CD4-positive, CD25-positive, alpha-beta regulatory T cell (primary cell): ENCODE results near the gene PHLDA1. TPM values are rescaled to one million over a fixed set of nuclear protein-coding genes. Genes with fewer than 3 reads are reported as not detected.

ENCODE experiments used
- ATAC-seq, 2 donors: fragments of 150-1000 bp; cut with Tn5 transposase; one replicate each; pipeline ENCODE4 v1.10.0; 2021; ENCODE audit warnings: low read depth in 2 of 2, moderate number of reproducible peaks in 2 of 2, moderate library complexity in 1 of 2
- DNase-seq, 3 donors: peaks; one replicate each; pipeline versions ENCODE4 v3.0.0 to v3.0.0-alpha.2; 2012 to 2022; ENCODE audit warnings: mixed read lengths in 1 of 3
- H3K27ac ChIP-seq: one replicate; pipeline ENCODE4 v1.7.0; 2013; ENCODE audit warnings: mild to moderate bottlenecking, low read length; ENCODE audit not compliant: insufficient read depth, poor library complexity, severe bottlenecking
- H3K27me3 ChIP-seq: one replicate; pipeline ENCODE4 v1.7.0; 2013; ENCODE audit warnings: low read length; ENCODE audit not compliant: control insufficient read depth, insufficient read depth
- H3K36me3 ChIP-seq: one replicate; pipeline ENCODE4 v1.7.0; 2013; ENCODE audit warnings: mild to moderate bottlenecking, low read length, moderate library complexity; ENCODE audit not compliant: control insufficient read depth, insufficient read depth
- H3K4me1 ChIP-seq: 2 replicates; pipeline ENCODE4 v1.7.0; 2013; ENCODE audit warnings: mild to moderate bottlenecking, low read length; ENCODE audit not compliant: insufficient read depth, control insufficient read depth, poor library complexity, severe bottlenecking
- H3K4me3 ChIP-seq: one replicate; pipeline ENCODE4 v1.7.0; 2013; ENCODE audit warnings: low read depth, mild to moderate bottlenecking, low read length, moderate library complexity
- H3K9me3 ChIP-seq, 2 experiments: 1 replicate in 1 of 2; 2 replicates in 1 of 2; pipeline ENCODE4 v1.7.0; 2013; ENCODE audit warnings: low read length in 2 of 2, mild to moderate bottlenecking in 1 of 2, moderate library complexity in 1 of 2; ENCODE audit not compliant: control insufficient read depth in 2 of 2
- H3K27ac Mint-ChIP-seq, 3 donors: one replicate each; pipeline ENCODE4 v1.8.0; 2020 to 2022; ENCODE audit warnings: mild to moderate bottlenecking in 3 of 3, mixed read lengths in 3 of 3, moderate library complexity in 2 of 3
- H3K27me3 Mint-ChIP-seq: one replicate; pipeline ENCODE4 v1.8.0; 2022; ENCODE audit warnings: mild to moderate bottlenecking, mixed read lengths
- H3K36me3 Mint-ChIP-seq: one replicate; pipeline ENCODE4 v1.8.0; 2020; ENCODE audit warnings: mixed read lengths
- H3K4me1 Mint-ChIP-seq, 4 donors: one replicate each; pipeline ENCODE4 v1.8.0; 2020 to 2022; ENCODE audit warnings: mixed read lengths in 4 of 4, mild to moderate bottlenecking in 1 of 4
- H3K4me3 Mint-ChIP-seq, 4 donors: one replicate each; pipeline ENCODE4 v1.8.0; 2020 to 2022; ENCODE audit warnings: mild to moderate bottlenecking in 4 of 4, mixed read lengths in 4 of 4, moderate library complexity in 3 of 4
- H3K9me3 Mint-ChIP-seq, 7 donors: one replicate each; pipeline ENCODE4 v1.8.0; 2020 to 2022; ENCODE audit warnings: mixed read lengths in 7 of 7, mild to moderate bottlenecking in 3 of 7, moderate library complexity in 2 of 7
- polyA plus RNA-seq, 4 donors: library from polyadenylated mRNA; unstranded; fragments of 300-500 nt; fragmentation: Illumina TruSeq; gene quantifications; one replicate each; pipeline ENCODE4 v1.2.3, GENCODE V29; 2021
- total RNA-seq: library from RNA; stranded (reverse); gene quantifications from one replicate; pipeline ENCODE4 v1.2.3, GENCODE V29; 2022

PHLDA1 gene
- total and polyA plus RNA-seq, 5 donors from 2014 or later: 1.1 to 42.0 (median 1.6) TPM

DNA sequence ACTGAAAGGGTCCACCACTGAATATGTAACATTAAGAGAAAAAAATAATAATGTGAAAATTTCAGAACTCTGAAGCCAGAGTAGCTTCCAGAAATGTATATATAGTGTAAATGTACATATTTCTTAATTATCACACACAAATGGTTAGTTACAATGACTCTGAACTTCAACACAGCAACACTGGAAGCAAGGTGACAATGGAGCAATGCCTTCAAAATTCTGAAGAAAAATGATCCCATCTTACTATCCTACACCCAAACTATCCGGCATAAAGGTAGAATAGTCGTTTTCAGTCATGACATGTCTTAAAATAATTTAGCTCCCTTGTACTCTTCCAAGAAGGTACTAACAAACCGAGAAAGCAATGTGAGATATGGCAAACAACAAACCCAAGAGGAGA, 41.0 kb upstream of the PHLDA1 start:
- H3K36me3 ChIP-seq: peaks cover 29% of the 10 kb centered on the region
- H3K27me3 ChIP-seq: no peaks in the 10 kb centered on the region
- Mint-ChIP-seq H3K27ac (no peak overlapping the region), H3K4me1 (peaks cover 70 to 88% (median 78%) of the 10 kb centered on the region in 4 donors), H3K9me3 (peaks cover 0 to 2% (median 0%) of the 10 kb centered on the region in 7 donors), H3K27me3 (no peaks in the 10 kb centered on the region), H3K36me3 (peaks cover 44% of the 10 kb centered on the region), H3K4me3 (peak overlapping the region in 1 of 4 donors; percentile 13)
- no peak overlapping the region for H3K4me3 ChIP-seq
- ATAC-seq (no peak), DNase-seq (no peak)
- no peak overlapping the region for H3K27ac ChIP-seq
- H3K4me1 ChIP-seq: peaks cover 29% of the 10 kb centered on the region
- H3K9me3 ChIP-seq: no peaks in the 10 kb centered on the region

DNA sequence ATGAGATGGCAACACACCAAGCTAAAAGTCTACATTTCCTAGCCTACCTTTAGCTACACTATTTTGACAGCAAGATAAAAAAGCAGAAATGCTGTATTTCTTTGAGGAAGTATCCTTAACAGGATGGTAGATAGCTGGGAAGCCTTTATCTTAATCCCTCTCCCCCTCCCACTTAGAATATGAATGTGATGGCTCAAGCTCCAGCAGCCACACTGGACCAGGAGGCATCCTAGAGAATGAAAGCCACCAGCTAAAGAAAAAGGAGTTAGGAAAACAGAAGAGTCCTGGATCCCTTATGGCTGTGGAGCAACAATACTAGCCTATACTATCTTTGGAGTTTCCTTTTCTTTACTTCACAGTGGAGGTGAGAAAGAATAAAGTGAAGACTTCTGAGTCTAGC, 37.8 kb upstream of the PHLDA1 start:
- Histone ChIP-seq H3K27ac (no peak overlapping the region), H3K36me3 (peaks cover 61% of the 10 kb centered on the region), H3K4me1 (peaks cover 7% of the 10 kb centered on the region), H3K4me3 (no peak overlapping the region), H3K9me3 (peaks cover 13 to 15% of the 10 kb centered on the region in 2 experiments), H3K27me3 (no peaks in the 10 kb centered on the region)
- peaks cover 1 to 23% (median 9%) of the 10 kb centered on the region in 7 donors for H3K9me3 Mint-ChIP-seq
- no peak for DNase-seq
- H3K27ac Mint-ChIP-seq: peak overlapping the region in 2 of 3 donors; percentile 39 to 80
- no peaks in the 10 kb centered on the region for H3K27me3 Mint-ChIP-seq
- H3K36me3 Mint-ChIP-seq: peaks cover 72% of the 10 kb centered on the region
- ATAC-seq: no peak
- H3K4me3 Mint-ChIP-seq: peak overlapping the region in 1 of 4 donors; percentile 21
- peaks cover 57 to 72% (median 66%) of the 10 kb centered on the region in 4 donors for H3K4me1 Mint-ChIP-seq

DNA sequence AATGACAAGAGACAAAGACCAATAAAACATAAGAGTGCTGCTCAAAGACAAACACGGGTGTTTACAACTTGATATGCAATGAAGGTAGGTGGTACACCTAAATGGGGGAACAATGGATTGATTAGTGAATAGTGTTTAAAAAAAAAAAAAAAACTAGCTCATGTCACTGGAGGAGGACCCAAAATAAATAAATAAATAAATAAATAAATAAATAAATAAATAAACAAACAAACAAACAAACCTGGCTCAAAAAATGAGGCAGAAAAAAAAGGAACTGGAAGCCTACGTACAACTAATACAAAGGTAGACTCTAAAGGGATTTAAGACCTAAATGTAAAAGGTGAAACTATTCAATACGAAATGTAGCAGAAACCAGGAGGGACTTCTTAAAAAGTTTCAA, 34.3 kb upstream of the PHLDA1 start:
- Histone ChIP-seq H3K4me1 (no peaks in the 10 kb centered on the region), H3K36me3 (peaks cover 76% of the 10 kb centered on the region), H3K27ac (no peak overlapping the region), H3K4me3 (no peak overlapping the region), H3K27me3 (no peaks in the 10 kb centered on the region), H3K9me3 (peaks cover 13 to 16% of the 10 kb centered on the region in 2 experiments)
- peaks cover 0 to 23% (median 11%) of the 10 kb centered on the region in 7 donors for H3K9me3 Mint-ChIP-seq
- H3K4me1 Mint-ChIP-seq: peaks cover 41 to 55% (median 55%) of the 10 kb centered on the region in 4 donors
- H3K36me3 Mint-ChIP-seq: peaks cover 70% of the 10 kb centered on the region
- H3K27me3 Mint-ChIP-seq: no peaks in the 10 kb centered on the region
- no peak for DNase-seq
- H3K4me3 Mint-ChIP-seq: no peak overlapping the region
- no peak for ATAC-seq
- no peak overlapping the region for H3K27ac Mint-ChIP-seq

DNA sequence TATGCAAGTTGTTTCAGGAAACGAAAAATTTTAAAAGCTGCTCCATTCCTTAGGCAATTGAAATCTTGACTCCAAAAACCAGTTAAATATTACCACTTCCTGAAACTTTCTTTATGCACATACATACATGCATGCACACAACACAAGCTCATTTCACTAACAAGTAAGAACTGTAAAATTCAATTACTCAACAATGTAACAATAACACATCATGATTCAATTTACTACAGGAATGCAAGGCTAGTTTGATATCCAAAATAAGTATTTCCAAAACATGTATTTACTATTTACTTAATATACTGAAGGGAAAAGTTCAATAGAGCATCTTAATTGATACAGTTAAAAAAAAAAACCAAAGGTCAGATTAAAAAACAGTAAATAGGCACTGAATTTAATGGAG, 33.3 kb upstream of the PHLDA1 start:
- no peak for DNase-seq
- Histone ChIP-seq H3K27me3 (no peaks in the 10 kb centered on the region), H3K27ac (no peak overlapping the region), H3K4me3 (no peak overlapping the region), H3K36me3 (peaks cover 73% of the 10 kb centered on the region), H3K9me3 (peaks cover 13 to 16% of the 10 kb centered on the region in 2 experiments), H3K4me1 (no peaks in the 10 kb centered on the region)
- no peak overlapping the region for H3K4me3 Mint-ChIP-seq
- H3K4me1 Mint-ChIP-seq: peaks cover 41 to 54% (median 51%) of the 10 kb centered on the region in 4 donors
- no peak for ATAC-seq
- peaks cover 70% of the 10 kb centered on the region for H3K36me3 Mint-ChIP-seq
- peaks cover 0 to 23% (median 11%) of the 10 kb centered on the region in 7 donors for H3K9me3 Mint-ChIP-seq
- H3K27ac Mint-ChIP-seq: no peak overlapping the region
- no peaks in the 10 kb centered on the region for H3K27me3 Mint-ChIP-seq

DNA sequence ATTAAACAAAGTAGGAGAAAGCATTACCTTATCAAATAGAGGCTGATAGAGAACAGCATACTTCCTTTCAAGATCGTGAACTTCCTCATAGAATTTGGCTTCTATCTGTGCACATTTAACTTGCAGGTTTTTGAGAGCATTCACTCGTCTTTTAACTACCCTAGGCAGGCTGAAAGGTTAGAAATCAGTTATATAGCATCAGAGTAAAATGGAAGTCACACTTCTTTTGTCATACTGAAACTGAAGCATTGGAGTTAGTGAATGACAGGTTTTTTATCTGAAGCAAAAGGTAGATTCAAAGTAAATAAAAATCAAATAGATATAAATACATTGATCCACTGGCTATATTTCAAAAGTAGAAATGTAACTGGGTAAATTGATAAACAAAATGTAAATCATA, 28.5 kb upstream of the PHLDA1 start:
- Histone ChIP-seq H3K27me3 (no peaks in the 10 kb centered on the region), H3K4me1 (no peaks in the 10 kb centered on the region), H3K4me3 (no peak overlapping the region), H3K36me3 (peaks cover 74% of the 10 kb centered on the region), H3K27ac (no peak overlapping the region), H3K9me3 (peaks cover 5 to 9% of the 10 kb centered on the region in 2 experiments)
- Mint-ChIP-seq H3K4me3 (no peak overlapping the region), H3K27ac (peak overlapping the region; percentile 44 to 76 (median 70)), H3K27me3 (no peaks in the 10 kb centered on the region), H3K9me3 (peaks cover 1 to 10% (median 4%) of the 10 kb centered on the region in 7 donors), H3K4me1 (peaks cover 20 to 38% (median 25%) of the 10 kb centered on the region in 4 donors), H3K36me3 (peaks cover 65% of the 10 kb centered on the region)
- no peak for DNase-seq
- no peak for ATAC-seq

DNA sequence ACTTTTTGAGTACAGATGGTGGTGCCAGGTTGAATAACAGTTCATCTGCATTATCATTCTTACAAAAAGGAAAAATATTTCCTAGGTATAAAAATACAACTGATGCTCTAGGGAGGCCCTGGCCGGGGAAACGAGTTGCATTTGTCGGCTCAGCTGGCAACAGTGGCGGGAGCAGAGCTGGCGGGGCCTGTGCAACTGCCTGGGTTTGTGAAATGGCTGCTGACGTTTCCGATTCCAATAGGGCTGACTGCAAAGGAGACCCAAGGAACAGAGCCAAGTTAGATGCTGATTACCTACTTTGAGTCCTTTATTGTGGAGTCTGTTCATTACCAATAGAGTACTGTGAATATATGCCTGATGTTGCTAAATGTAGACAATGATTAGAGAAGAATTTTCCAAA, 25.8 kb upstream of the PHLDA1 start:
- H3K36me3 Mint-ChIP-seq: peaks cover 54% of the 10 kb centered on the region
- peak overlapping the region in 2 of 3 donors; percentile 0 to 65 for H3K27ac Mint-ChIP-seq

DNA sequence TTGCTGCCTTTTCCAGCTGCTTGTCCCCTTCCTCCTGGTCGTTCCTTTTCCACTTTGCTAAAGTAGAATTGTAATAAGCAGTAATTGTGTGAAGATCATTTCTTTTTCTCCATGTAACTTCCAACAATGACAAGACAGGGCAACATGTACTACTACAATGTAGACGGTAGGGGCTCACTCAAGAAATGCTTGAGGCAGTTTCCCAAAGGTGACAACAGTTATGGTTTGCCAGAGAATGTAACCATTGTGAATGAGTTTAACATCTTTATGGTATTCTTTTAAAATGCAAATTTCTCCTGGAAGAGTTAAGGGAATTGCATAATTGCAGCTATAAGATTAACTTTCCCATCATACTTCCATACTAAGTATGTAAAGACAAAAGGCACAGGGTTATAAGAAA, 23.8 kb upstream of the PHLDA1 start:
- H3K27ac ChIP-seq: no peak overlapping the region
- peaks cover 85% of the 10 kb centered on the region for H3K36me3 ChIP-seq
- no peak for ATAC-seq
- no peaks in the 10 kb centered on the region for H3K4me1 ChIP-seq
- Mint-ChIP-seq H3K27me3 (no peaks in the 10 kb centered on the region), H3K27ac (no peak overlapping the region), H3K9me3 (peaks cover 0 to 1% (median 0%) of the 10 kb centered on the region in 7 donors), H3K4me3 (no peak overlapping the region), H3K36me3 (peaks cover 55% of the 10 kb centered on the region), H3K4me1 (peaks cover 3 to 19% (median 13%) of the 10 kb centered on the region in 4 donors)
- DNase-seq: no peak
- no peaks in the 10 kb centered on the region for H3K9me3 ChIP-seq
- no peaks in the 10 kb centered on the region for H3K27me3 ChIP-seq
- no peak overlapping the region for H3K4me3 ChIP-seq

More for the DNA sequence above, 25.8 kb upstream of the PHLDA1 start:
- Histone ChIP-seq H3K4me1 (no peaks in the 10 kb centered on the region), H3K9me3 (no peaks in the 10 kb centered on the region), H3K4me3 (no peak overlapping the region), H3K36me3 (peaks cover 81% of the 10 kb centered on the region), H3K27ac (no peak overlapping the region), H3K27me3 (no peaks in the 10 kb centered on the region)
- peaks cover 0 to 1% (median 0%) of the 10 kb centered on the region in 7 donors for H3K9me3 Mint-ChIP-seq
- no peak for ATAC-seq
- H3K4me3 Mint-ChIP-seq: no peak overlapping the region
- H3K27me3 Mint-ChIP-seq: no peaks in the 10 kb centered on the region
- DNase-seq: no peak
- H3K4me1 Mint-ChIP-seq: peaks cover 8 to 29% (median 19%) of the 10 kb centered on the region in 4 donors

DNA sequence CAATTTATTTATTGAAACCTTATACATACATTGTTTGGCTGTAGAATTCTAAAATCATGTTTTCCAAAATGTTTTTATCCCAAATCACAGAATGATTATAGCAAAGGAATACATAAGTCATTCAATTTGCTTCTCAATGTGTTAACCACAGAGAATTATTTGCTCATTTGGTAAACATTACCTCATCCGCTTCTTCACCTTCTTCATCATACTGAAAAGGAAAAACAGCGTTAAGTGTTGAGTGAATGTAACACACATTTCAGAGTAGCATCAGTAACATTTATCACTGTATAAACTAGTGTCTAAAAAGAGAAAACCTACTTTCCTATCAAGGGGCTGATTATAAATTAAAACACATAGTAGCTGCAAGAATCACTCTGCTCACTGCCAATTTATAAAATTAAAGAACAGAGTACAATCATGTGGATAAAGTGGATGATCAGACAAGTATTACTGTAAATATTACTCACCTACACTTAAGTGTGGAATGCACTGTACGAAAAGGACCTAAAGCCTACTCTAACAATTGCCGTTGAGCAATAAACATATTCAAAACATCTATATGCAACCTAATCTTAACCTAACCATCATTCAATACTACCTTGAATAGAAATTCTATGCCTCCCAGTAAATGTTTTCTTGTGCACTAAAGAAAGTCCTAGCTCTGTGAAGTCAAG, 18.1 kb upstream of the PHLDA1 start:
- DNase-seq: no peak
- H3K4me1 ChIP-seq: no peaks in the 10 kb centered on the region
- no peaks in the 10 kb centered on the region for H3K9me3 ChIP-seq
- peaks cover 71% of the 10 kb centered on the region for H3K36me3 ChIP-seq
- Mint-ChIP-seq H3K36me3 (peaks cover 30% of the 10 kb centered on the region), H3K4me3 (no peak overlapping the region), H3K4me1 (peaks cover 0 to 6% (median 5%) of the 10 kb centered on the region in 4 donors), H3K27me3 (no peaks in the 10 kb centered on the region), H3K27ac (peak overlapping the region in 2 of 3 donors; percentile 5 to 12), H3K9me3 (no peaks in the 10 kb centered on the region)
- no peaks in the 10 kb centered on the region for H3K27me3 ChIP-seq
- no peak overlapping the region for H3K4me3 ChIP-seq
- H3K27ac ChIP-seq: no peak overlapping the region
- no peak for ATAC-seq
